Spinal cord (tissue), 10 donors: ENCODE data around the gene SEPTIN1. TPM values are rescaled to one million over a fixed set of nuclear protein-coding genes. Genes with fewer than 3 reads are reported as not detected.
A peak's percentile ranks its signal among the peaks of the same experiment; 100 is the strongest.
"Not testable (repeated sequence)": the region's sequence is repeated elsewhere in the genome, so short reads cannot be mapped to it uniquely, and the experiment has no call there.

Experiments
- DNase-seq, 6 donors: peaks; one replicate each; pipeline versions ENCODE4 v3.0.0 to v3.0.0-alpha.2; 2013 to 2015; ENCODE audit warnings: low spot score in 6 of 6, low read depth in 4 of 6
- H3K27ac ChIP-seq: one replicate; pipeline ENCODE4 v1.5.1; 2013; ENCODE audit warnings: low read depth, low read length, control low read depth
- H3K27me3 ChIP-seq: one replicate; pipeline ENCODE4 v1.6.1; 2013; ENCODE audit warnings: low read length; ENCODE audit not compliant: control insufficient read depth, insufficient read depth
- H3K36me3 ChIP-seq: one replicate; pipeline ENCODE4 v1.6.1; 2013; ENCODE audit warnings: low read length; ENCODE audit not compliant: control insufficient read depth, insufficient read depth
- H3K4me1 ChIP-seq: one replicate; pipeline ENCODE4 v1.6.1; 2013; ENCODE audit warnings: low read length; ENCODE audit not compliant: control insufficient read depth, insufficient read depth
- H3K4me3 ChIP-seq: one replicate; pipeline ENCODE4 v1.5.1; 2013; ENCODE audit warnings: low read depth, low read length, control low read depth
- H3K9me3 ChIP-seq: one replicate; pipeline ENCODE4 v1.6.1; 2013; ENCODE audit warnings: low read length; ENCODE audit not compliant: control insufficient read depth, insufficient read depth
- WGBS: methylation state at CpG from one replicate; pipeline ENCODE4 v1.1.5; 2013; ENCODE audit warnings: missing lambda C conversion rate; ENCODE audit not compliant: insufficient coverage; 5-methylcytosine and 5-hydroxymethylcytosine counted together
- polyA plus RNA-seq, 2 donors: library from polyadenylated mRNA; unstranded; fragments of 120-200 nt; gene quantifications; one replicate each; pipeline ENCODE4 v1.2.1, GENCODE V29; 2013; ENCODE audit not compliant: insufficient read length in 2 of 2
- total RNA-seq, 2 donors: library from RNA; depleted of rRNA in 1 of 2; stranded (reverse); fragments of 120-200 nt in 1 of 2; fragments of >200 nt in 1 of 2; gene quantifications; one replicate each; pipeline versions ENCODE4 v1.2.3 to v1.2.4, GENCODE V29; 2013 to 2014
- donor health status: healthy.

SEPTIN1 gene
- total and polyA plus RNA-seq, 4 donors = 0.10 to 5.9 (median 2.7) TPM

- 77% methylated on average over 2 of the region's 8 CpGs for WGBS
- no peak overlapping the region for H3K4me3 ChIP-seq
- DNase-seq = no peak
- peaks cover 30% of the 10 kb centered on the region for H3K4me1 ChIP-seq
- no peaks in the 10 kb centered on the region for H3K27me3 ChIP-seq
- peaks cover 21% of the 10 kb centered on the region for H3K36me3 ChIP-seq
- H3K9me3 ChIP-seq = no peaks in the 10 kb centered on the region
- H3K27ac ChIP-seq = no peak overlapping the region
These were observed 19.5 kb upstream of the SEPTIN1 start for GRCh38 chr16:30401768-30402425.

- peak overlapping the region; percentile 76 for H3K4me3 ChIP-seq
- no peak for DNase-seq
- H3K9me3 ChIP-seq = no peaks in the 10 kb centered on the region
- peaks cover 21% of the 10 kb centered on the region for H3K36me3 ChIP-seq
- peak overlapping the region; percentile 99 for H3K27ac ChIP-seq
- H3K4me1 ChIP-seq = peaks cover 41% of the 10 kb centered on the region
- no peaks in the 10 kb centered on the region for H3K27me3 ChIP-seq
- 12% methylated on average over 12 of the region's 12 CpGs for WGBS
These were observed 17.2 kb upstream of the SEPTIN1 start for GRCh38 chr16:30399435-30400186.

DNA sequence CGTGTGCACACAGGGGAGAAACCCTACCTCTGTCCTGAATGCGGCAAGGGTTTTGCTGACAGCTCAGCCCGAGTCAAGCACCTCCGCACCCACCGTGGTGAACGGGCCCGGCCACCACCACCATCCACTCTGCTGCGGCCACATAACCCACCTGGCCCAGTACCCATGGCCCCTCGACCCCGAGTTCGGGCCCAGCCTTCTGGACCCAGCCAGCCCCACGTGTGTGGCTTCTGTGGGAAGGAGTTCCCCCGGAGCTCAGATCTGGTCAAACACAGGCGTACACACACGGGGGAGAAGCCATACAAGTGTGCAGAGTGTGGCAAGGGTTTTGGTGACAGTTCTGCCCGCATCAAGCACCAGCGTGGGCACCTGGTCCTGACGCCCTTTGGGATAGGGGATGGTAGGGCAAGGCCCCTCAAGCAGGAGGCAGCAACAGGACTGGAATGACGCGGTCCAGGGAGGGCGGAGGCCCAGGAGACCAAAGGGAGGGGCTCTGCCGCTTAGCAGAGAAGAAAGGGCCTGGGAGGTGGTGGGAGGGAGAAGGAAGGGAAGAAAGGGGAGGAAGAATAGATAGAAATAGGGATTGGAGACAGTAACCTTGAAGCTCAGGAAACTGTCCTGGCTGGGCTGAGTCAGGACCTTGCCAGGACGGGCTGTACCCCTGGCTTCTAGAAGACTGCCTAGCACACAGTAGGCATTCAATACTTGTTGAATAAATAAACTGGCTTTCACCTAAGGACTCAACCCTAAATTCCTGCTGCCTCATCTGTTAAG lies 16.5 kb upstream of the SEPTIN1 start:
- peaks cover 21% of the 10 kb centered on the region for H3K36me3 ChIP-seq
- WGBS = 79% methylated on average over 20 of the region's 23 CpGs
- peaks cover 49% of the 10 kb centered on the region for H3K4me1 ChIP-seq
- no peaks in the 10 kb centered on the region for H3K27me3 ChIP-seq
- no peak for DNase-seq
- no peak overlapping the region for H3K4me3 ChIP-seq
- peak overlapping the region; percentile 99 for H3K27ac ChIP-seq
- no peaks in the 10 kb centered on the region for H3K9me3 ChIP-seq

- 92% methylated on average over 35 of the region's 42 CpGs for WGBS
- H3K36me3 ChIP-seq = peaks cover 21% of the 10 kb centered on the region
- no peak overlapping the region for H3K27ac ChIP-seq
- no peak for DNase-seq
- no peak overlapping the region for H3K4me3 ChIP-seq
- no peaks in the 10 kb centered on the region for H3K9me3 ChIP-seq
- H3K4me1 ChIP-seq = peaks cover 53% of the 10 kb centered on the region
- no peaks in the 10 kb centered on the region for H3K27me3 ChIP-seq
These were observed 15.7 kb upstream of the SEPTIN1 start for GRCh38 chr16:30397776-30398660.

- H3K36me3 ChIP-seq = peaks cover 21% of the 10 kb centered on the region
- no peak for DNase-seq
- no peaks in the 10 kb centered on the region for H3K9me3 ChIP-seq
- 91% methylated on average over 1 of the region's 4 CpGs for WGBS
- H3K4me3 ChIP-seq = no peak overlapping the region
- H3K4me1 ChIP-seq = peaks cover 53% of the 10 kb centered on the region
- H3K27ac ChIP-seq = no peak overlapping the region
- H3K27me3 ChIP-seq = no peaks in the 10 kb centered on the region
These were observed 14.7 kb upstream of the SEPTIN1 start for GRCh38 chr16:30397056-30397455.

DNA sequence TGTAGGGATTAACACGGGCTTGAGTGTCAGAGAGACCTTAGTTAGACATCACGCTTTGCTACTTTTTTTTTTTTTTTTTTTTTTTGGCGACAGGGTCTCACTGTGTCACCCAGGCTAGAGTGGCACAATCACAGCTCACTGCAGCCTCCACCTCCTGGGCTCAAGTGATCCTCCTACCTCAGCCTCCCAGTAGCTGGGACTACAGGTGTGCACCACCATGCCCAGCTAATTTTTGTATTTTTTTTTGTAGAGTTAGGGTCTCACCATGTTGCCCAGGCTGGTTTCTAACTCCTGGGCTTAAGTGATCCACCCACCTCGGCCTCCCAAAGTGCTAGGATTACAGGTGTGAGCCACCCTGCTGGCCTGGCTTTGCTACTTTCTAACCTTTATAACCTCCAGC lies 14.3 kb upstream of the SEPTIN1 start:
- H3K4me3 ChIP-seq, H3K27ac ChIP-seq, H3K9me3 ChIP-seq, H3K27me3 ChIP-seq, DNase-seq: not testable (repeated sequence)
- WGBS = no CpG with 5 or more reads among the region's 4 CpGs
- Histone ChIP-seq H3K36me3 (peaks cover 21% of the 10 kb centered on the region), H3K4me1 (peaks cover 53% of the 10 kb centered on the region)

- 12% methylated on average over 10 of the region's 13 CpGs for WGBS
- Histone ChIP-seq H3K4me3 (peak overlapping the region; percentile 75), H3K36me3 (peaks cover 21% of the 10 kb centered on the region), H3K27me3 (no peaks in the 10 kb centered on the region), H3K27ac (peak overlapping the region; percentile 67), H3K4me1 (peaks cover 51% of the 10 kb centered on the region), H3K9me3 (no peaks in the 10 kb centered on the region)
- DNase-seq = peak in 1 of 6 donors; percentile 70
These were observed 13.7 kb upstream of the SEPTIN1 start for GRCh38 chr16:30395992-30396585.

- peak in 3 of 6 donors; percentile 84 to 98 (median 97) for DNase-seq
- H3K27me3 ChIP-seq = no peaks in the 10 kb centered on the region
- H3K36me3 ChIP-seq = peaks cover 21% of the 10 kb centered on the region
- H3K9me3 ChIP-seq = no peaks in the 10 kb centered on the region
- H3K4me3 ChIP-seq = peak within 1 kb of the TSS; percentile 80
- peaks cover 44% of the 10 kb centered on the region for H3K4me1 ChIP-seq
- under 1% methylated on average over 100 of the region's 103 CpGs for WGBS
- peak within 1 kb of the TSS; percentile 96 for H3K27ac ChIP-seq
These were observed 13.0 kb upstream of the SEPTIN1 start, which contains the start of gene ZNF48 for GRCh38 chr16:30395155-30395991. ZNF48 (plus strand) TSS chr16:30395420; CDS start chr16:30395795, 375 bp downstream.
